Brain microvascular endothelial cell (primary cell): ENCODE measurements around the gene UROC1.

Experiments used
- DNase-seq: peaks from one replicate; pipeline ENCODE4 v3.0.0-alpha.2; 2020
- H3K27ac ChIP-seq: fragments of 250-450 bp; sonication (Bioruptor Pico); 2 replicates; pipeline ENCODE4 v1.5.1; 2020; ENCODE audit warnings: mild to moderate bottlenecking, moderate library complexity
- H3K27me3 ChIP-seq: fragments of 250-450 bp; sonication (Bioruptor Pico); replicated peaks from 2 replicates; pipeline ENCODE4 v1.5.1; 2020; ENCODE audit warnings: mild to moderate bottlenecking
- H3K36me3 ChIP-seq: fragments of 250-450 bp; sonication (Bioruptor Pico); replicated peaks from 2 replicates; pipeline ENCODE4 v1.5.1; 2020; ENCODE audit warnings: mild to moderate bottlenecking
- H3K4me3 ChIP-seq: 2 replicates; pipeline ENCODE4 v1.5.1; 2011; ENCODE audit warnings: low read depth, mild to moderate bottlenecking, control low read depth, low read length, moderate library complexity
- CTCF ChIP-seq: IDR thresholded peaks from 2 replicates; pipeline ENCODE4 v1.5.1; 2011; ENCODE audit warnings: low read depth, mild to moderate bottlenecking, moderate library complexity, low read length, control low read depth, inconsistent platforms; ENCODE audit errors: missing control alignments
- in situ Hi-C: cut with HindIII; loops from 2 replicates; pipeline ENCODE4 v1.10.0; 2017; ENCODE audit warnings: low sequenced_read_pairs, low pct_ligation_motif_present

Gene UROC1

GRCh38 chr3:126474498-126475412 is 42.8 kb downstream of the UROC1 start:
- in situ Hi-C loops, result no loop called here
- H3K4me3 ChIP-seq, result peak overlapping the region; percentile 75
- no peak overlapping the region for H3K27ac ChIP-seq
- peak; percentile 34 for DNase-seq
- TF ChIP-seq CTCF, result no peak
- H3K36me3 ChIP-seq, result peaks cover 11% of the 10 kb centered on the region
- H3K27me3 ChIP-seq, result no peaks in the 10 kb centered on the region

- Histone ChIP-seq H3K27ac (no peak overlapping the region), H3K4me3 (no peak overlapping the region), H3K36me3 (peaks cover 19% of the 10 kb centered on the region), H3K27me3 (no peaks in the 10 kb centered on the region)
- no peak for DNase-seq
- TF ChIP-seq CTCF, result no peak
- in situ Hi-C loops, result no loop called here
Observed at GRCh38 chr3:126473292-126474168, 44.0 kb downstream of the UROC1 start.

GRCh38 chr3:126472277-126473006 is 45.1 kb downstream of the UROC1 start:
- Histone ChIP-seq H3K27me3 (no peaks in the 10 kb centered on the region), H3K36me3 (peaks cover 30% of the 10 kb centered on the region), H3K27ac (no peak overlapping the region), H3K4me3 (no peak overlapping the region)
- TF ChIP-seq CTCF, result no peak
- in situ Hi-C loops, result no loop called here
- DNase-seq, result peak; percentile 56

- H3K27ac ChIP-seq, result no peak overlapping the region
- TF ChIP-seq CTCF, result no peak
Observed at GRCh38 chr3:126469479-126469878, 48.1 kb downstream of the UROC1 start.

GRCh38 chr3:126468028-126468891 is 49.3 kb downstream of the UROC1 start:
- no peak for TF ChIP-seq CTCF
- Histone ChIP-seq H3K36me3 (peaks cover 56% of the 10 kb centered on the region), H3K27ac (no peak overlapping the region), H3K27me3 (no peaks in the 10 kb centered on the region), H3K4me3 (no peak overlapping the region)
- in situ Hi-C loops, result no loop called here
- no peak for DNase-seq

More at GRCh38 chr3:126469479-126469878, 48.1 kb downstream of the UROC1 start:
- no peak overlapping the region for H3K4me3 ChIP-seq
- H3K36me3 ChIP-seq, result peaks cover 49% of the 10 kb centered on the region
- no peaks in the 10 kb centered on the region for H3K27me3 ChIP-seq
- DNase-seq, result no peak
- in situ Hi-C loops, result no loop called here
